GM12878 (cell line): Measurements from ENCODE around the gene COL15A1. TPM values are rescaled to one million over a fixed set of nuclear protein-coding genes. Genes with fewer than 3 reads are reported as not detected.

ENCODE experiments used
- ATAC-seq: fragments of 200-7000 bp; cut with Tn5 transposase; 3 replicates; pipeline ENCODE4 v1.9.1; 2020; ENCODE audit warnings: mild to moderate bottlenecking, moderate library complexity
- BruUV-seq: library from RNA; stranded (reverse); fragments of 400-500 nt; replicated peaks from 2 replicates; lab custom pipeline; 2021; lab: Mats Ljungman, UMichigan
- CTCF ChIA-PET: fragments of 300-600 bp; sonication (Branson Sonifier 250); formaldehyde crosslinking; extraction: SDS; loops from one replicate; lab custom pipeline; 2021; ENCODE audit warnings: inconsistent platforms; lab: Yijun Ruan, JAX
- POLR2A ChIA-PET: fragments of 350-600 bp; formaldehyde crosslinking; extraction: SDS; loops from one replicate; lab custom pipeline; 2021; ENCODE audit warnings: inconsistent platforms; lab: Charles Lee
- RAD21 ChIA-PET: fragments of 300-600 bp; sonication (Branson Sonifier 250); formaldehyde crosslinking; loops from one replicate; lab custom pipeline; 2023; ENCODE audit warnings: antibody characterized with exemption; ENCODE audit not compliant: unreplicated experiment; lab: Charles Lee
- SMC1A ChIA-PET: fragments of 300-600 bp; sonication (Branson Sonifier 250); formaldehyde crosslinking; loops from one replicate; lab custom pipeline; 2023; ENCODE audit not compliant: unreplicated experiment, uncharacterized antibody; lab: Charles Lee
- DNase-seq: peaks from one replicate; pipeline ENCODE4 v3.0.0-alpha.2; 2011; ENCODE audit warnings: low read depth, low spot score
- FAIRE-seq: peaks from 3 replicates; lab custom pipeline; 2011; peaks lifted over from hg19 to GRCh38; lab: Jason Lieb, UNC
- H2AFZ ChIP-seq: 2 replicates; pipeline ENCODE4 v1.6.0; 2011; ENCODE audit warnings: low read depth, low read length, control low read depth; ENCODE audit not compliant: control insufficient read depth
- H3K27ac ChIP-seq: 2 replicates; pipeline ENCODE4 v1.5.1; 2011; ENCODE audit warnings: control low read depth; ENCODE audit not compliant: control insufficient read depth, insufficient read depth
- H3K27me3 ChIP-seq, 2 experiments: replicated peaks in 1 of 2; 2 replicates each; pipeline versions ENCODE4 v1.6.0 to v1.6.1; 2011; ENCODE audit warnings: low read length in 1 of 2; ENCODE audit not compliant: control insufficient read depth in 2 of 2, insufficient read depth in 2 of 2
- H3K36me3 ChIP-seq, 2 experiments: 2 replicates each; pipeline ENCODE4 v1.5.1; 2011; ENCODE audit warnings: low read length in 1 of 2; ENCODE audit not compliant: control insufficient read depth in 2 of 2, insufficient read depth in 2 of 2
- H3K4me1 ChIP-seq: 2 replicates; pipeline ENCODE4 v1.6.1; 2011; ENCODE audit warnings: mild to moderate bottlenecking, low read length, moderate library complexity, mixed read lengths; ENCODE audit not compliant: control insufficient read depth, insufficient read depth
- H3K4me2 ChIP-seq: 2 replicates; pipeline ENCODE4 v1.6.0; 2011; ENCODE audit warnings: control low read depth; ENCODE audit not compliant: control insufficient read depth, insufficient read depth
- H3K4me3 ChIP-seq: fragments of 200-600 bp; sonication (generic); 2 replicates; pipeline ENCODE4 v1.5.1; 2016
- H3K79me2 ChIP-seq: 2 replicates; pipeline ENCODE4 v1.6.0; 2011; ENCODE audit warnings: low read length; ENCODE audit not compliant: control insufficient read depth, insufficient read depth
- H3K9ac ChIP-seq: 2 replicates; pipeline ENCODE4 v1.8.0; 2011; ENCODE audit warnings: low read length, control low read depth, mixed read lengths; ENCODE audit not compliant: control insufficient read depth, insufficient read depth
- H3K9me3 ChIP-seq: replicated peaks from 3 replicates; pipeline ENCODE4 v1.5.1; 2011; ENCODE audit warnings: mild to moderate bottlenecking, low read length; ENCODE audit not compliant: control insufficient read depth, insufficient read depth
- H4K20me1 ChIP-seq: 2 replicates; pipeline ENCODE4 v1.6.0; 2011; ENCODE audit not compliant: control insufficient read depth, insufficient read depth
- BCL11A ChIP-seq: IDR thresholded peaks from 2 replicates; pipeline ENCODE4 v1.6.1; 2011; ENCODE audit warnings: low read depth, low read length
- E2F4 ChIP-seq: IDR thresholded peaks from 2 replicates; pipeline ENCODE4 v1.6.1; 2012; ENCODE audit warnings: low read depth, low read length, improper control_type of control experiment
- IKZF1 ChIP-seq: fragments of 450-650 bp; conservative IDR thresholded peaks from 2 replicates; pipeline ENCODE4 v1.6.1; 2017; ENCODE audit warnings: antibody characterized with exemption, mild to moderate bottlenecking
- MTA2 ChIP-seq: fragments of 450-650 bp; IDR thresholded peaks from 2 replicates; pipeline ENCODE4 v1.6.1; 2016; ENCODE audit warnings: low read depth, mild to moderate bottlenecking, moderate library complexity
- MXI1 ChIP-seq: fragments of 150-350 bp; IDR thresholded peaks from 2 replicates; pipeline ENCODE4 v1.6.1; 2011; ENCODE audit warnings: low read depth, mild to moderate bottlenecking, inconsistent platforms, low read length, improper control_type of control experiment
- NRF1 ChIP-seq: conservative IDR thresholded peaks from 2 replicates; pipeline ENCODE4 v1.6.1; 2011; ENCODE audit warnings: mild to moderate bottlenecking, low read depth, low read length, improper control_type of control experiment
- PML ChIP-seq: IDR thresholded peaks from 2 replicates; pipeline ENCODE4 v1.6.1; 2012; ENCODE audit warnings: low read length, inconsistent platforms
- POLR2AphosphoS2 ChIP-seq: IDR thresholded peaks from 2 replicates; pipeline ENCODE4 v1.6.1; 2011; ENCODE audit warnings: low read depth, mild to moderate bottlenecking, low read length, improper control_type of control experiment, moderate library complexity
- RBBP5 ChIP-seq: fragments of 200-600 bp; sonication (generic); conservative IDR thresholded peaks from 2 replicates; pipeline ENCODE4 v1.6.1; 2016
- SMAD5 ChIP-seq: IDR thresholded peaks from 2 replicates; pipeline ENCODE4 v1.6.1; 2016; ENCODE audit warnings: antibody characterized with exemption, low read depth
- ZNF384 ChIP-seq: IDR thresholded peaks from 2 replicates; pipeline ENCODE4 v1.6.1; 2012; ENCODE audit warnings: low read depth, mild to moderate bottlenecking, low read length, improper control_type of control experiment, borderline replicate concordance
- WGBS: methylation state at CpG from one replicate; pipeline ENCODE4 v1.1.6; 2016; ENCODE audit warnings: low lambda C conversion rate; ENCODE audit not compliant: insufficient replicate concordance, insufficient coverage; ENCODE audit errors: missing lambda C conversion rate; 5-methylcytosine and 5-hydroxymethylcytosine counted together
- in situ Hi-C: fragments of 300-500 bp; cut with MboI; formaldehyde crosslinking; loops from 9 replicates; pipeline ENCODE4 v1.14.3; 2018; ENCODE audit warnings: mixed read lengths
- intact Hi-C: fragments of 100-400 bp; cut with micrococcal nuclease; formaldehyde crosslinking; loops from one replicate; pipeline ENCODE4 v1.14.2; 2022; ENCODE audit not compliant: unreplicated experiment
- polyA plus RNA-seq, 11 experiments: library from polyadenylated mRNA; depleted of rRNA in 4 of 11; unstranded in 6 of 11; stranded (reverse) in 5 of 11; fragments of >200 nt; fragmentation: Nextera tagmentation in 4 of 11; fragmentation: Illumina TruSeq in 1 of 11; extraction: Ambion mirVana in 4 of 11; extraction: Trizol in 1 of 11; gene quantifications; 1 replicate in 1 of 11; 2 replicates in 10 of 11; pipeline versions ENCODE4 v1.2.1 to v1.2.3, GENCODE V29; 2011 to 2016; ENCODE audit warnings: inconsistent platforms in 2 of 11, missing spikeins in 2 of 11, low read depth in 1 of 11
- total RNA-seq, 4 experiments: library from RNA; depleted of rRNA in 3 of 4; stranded (reverse); fragments of >200 nt in 3 of 4; fragmentation: Illumina TruSeq in 1 of 4; extraction: Trizol in 1 of 4; gene quantifications; 2 replicates each; pipeline versions ENCODE4 v1.2.1 to v1.2.3, GENCODE V29; 2013 to 2021
- TF ChIP-seq, protein P1 (sequence below): IDR thresholded peaks from 2 replicates; pipeline ENCODE4 v1.6.1; 2011; ENCODE audit warnings: low read depth, low read length, improper control_type of control experiment, borderline replicate concordance
- TF ChIP-seq, protein P2 (sequence below): fragments of 450-650 bp; IDR thresholded peaks from 2 replicates; pipeline ENCODE4 v1.6.1; 2017; ENCODE audit warnings: antibody characterized with exemption, mild to moderate bottlenecking, moderate library complexity
- TF ChIP-seq, protein P3 (sequence below): fragments of 450-650 bp; IDR thresholded peaks from 2 replicates; pipeline ENCODE4 v1.6.1; 2017; ENCODE audit warnings: borderline replicate concordance
- TF ChIP-seq, protein P4 (sequence below): IDR thresholded peaks from 2 replicates; pipeline ENCODE4 v1.6.1; 2011; ENCODE audit warnings: low read depth, mild to moderate bottlenecking, low read length, moderate library complexity, borderline replicate concordance; ENCODE audit errors: extremely low read depth

COL15A1 gene
- total and polyA plus RNA-seq, 10 of the 15 experiments (the other 5 are each of a cell fraction or from before 2014, with no cell fraction given): 0.01 to 0.28 (median 0.06) TPM; not detected in 2

DNA sequence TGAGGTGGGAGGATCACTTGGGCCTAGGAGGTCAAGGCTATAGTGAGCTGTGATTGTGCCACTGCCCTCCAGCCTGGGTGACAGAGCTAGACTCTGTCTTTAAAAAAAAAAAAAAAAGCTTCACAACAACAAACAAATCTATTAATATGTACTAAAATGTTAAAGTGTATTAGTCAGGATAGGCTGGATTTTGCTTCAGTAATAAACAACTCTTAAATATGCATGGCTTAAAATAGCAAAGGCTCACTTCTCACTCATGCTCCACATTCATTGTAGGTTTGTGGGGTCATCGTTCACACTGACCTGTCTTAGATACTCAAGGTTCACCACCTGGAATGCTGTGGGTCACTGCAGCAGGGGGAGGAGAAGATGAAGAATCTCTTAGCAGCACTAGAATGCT, 33.8 kb upstream of the COL15A1 start (continued):
- no peak for TF ChIP-seq NRF1

DNA sequence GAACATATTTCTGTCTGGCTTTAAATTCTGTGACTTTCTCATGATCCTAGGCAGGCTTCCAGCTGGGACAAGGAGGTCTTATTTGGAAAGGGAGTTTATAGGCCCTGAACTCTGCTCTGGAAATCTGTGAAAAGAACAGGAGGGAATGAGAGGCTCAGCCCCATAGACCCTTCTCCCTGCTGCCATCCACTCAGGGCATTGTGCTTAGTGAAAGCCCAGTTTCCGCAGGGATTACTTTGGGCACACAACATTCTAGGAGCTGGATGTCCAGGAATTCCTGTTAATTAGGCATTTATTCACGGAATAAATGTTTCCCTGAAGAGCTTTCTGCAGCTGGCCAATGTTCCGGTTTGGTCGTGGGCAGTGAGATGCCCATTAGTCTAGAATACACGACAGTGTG, 32.7 kb upstream of the COL15A1 start:
- ATAC-seq (no peak), FAIRE-seq (no peak), DNase-seq (no peak)
- no TSS peak for BruUV-seq
- CTCF ChIA-PET: no interaction called here
- H3K4me3 ChIP-seq: no peak overlapping the region
- no peaks in the 10 kb centered on the region for H3K9me3 ChIP-seq
- no peaks in the 10 kb centered on the region for H3K4me1 ChIP-seq
- intact Hi-C loops: no loop called here
- no peaks in the 10 kb centered on the region for H3K36me3 ChIP-seq
- H3K79me2 ChIP-seq: no peaks in the 10 kb centered on the region
- in situ Hi-C loops: no loop called here
- H3K27ac ChIP-seq: no peak overlapping the region
- TF ChIP-seq MTA2 (no peak), MXI1 (no peak), RBBP5 (no peak), IKZF1 (no peak), POLR2AphosphoS2 (no peak), BCL11A (no peak), ZNF384 (no peak), SMAD5 (no peak), PML (no peak), E2F4 (no peak)
- TF ChIP-seq, protein P1, sequence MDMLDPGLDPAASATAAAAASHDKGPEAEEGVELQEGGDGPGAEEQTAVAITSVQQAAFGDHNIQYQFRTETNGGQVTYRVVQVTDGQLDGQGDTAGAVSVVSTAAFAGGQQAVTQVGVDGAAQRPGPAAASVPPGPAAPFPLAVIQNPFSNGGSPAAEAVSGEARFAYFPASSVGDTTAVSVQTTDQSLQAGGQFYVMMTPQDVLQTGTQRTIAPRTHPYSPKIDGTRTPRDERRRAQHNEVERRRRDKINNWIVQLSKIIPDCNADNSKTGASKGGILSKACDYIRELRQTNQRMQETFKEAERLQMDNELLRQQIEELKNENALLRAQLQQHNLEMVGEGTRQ: no peak
- TF ChIP-seq, protein P2, sequence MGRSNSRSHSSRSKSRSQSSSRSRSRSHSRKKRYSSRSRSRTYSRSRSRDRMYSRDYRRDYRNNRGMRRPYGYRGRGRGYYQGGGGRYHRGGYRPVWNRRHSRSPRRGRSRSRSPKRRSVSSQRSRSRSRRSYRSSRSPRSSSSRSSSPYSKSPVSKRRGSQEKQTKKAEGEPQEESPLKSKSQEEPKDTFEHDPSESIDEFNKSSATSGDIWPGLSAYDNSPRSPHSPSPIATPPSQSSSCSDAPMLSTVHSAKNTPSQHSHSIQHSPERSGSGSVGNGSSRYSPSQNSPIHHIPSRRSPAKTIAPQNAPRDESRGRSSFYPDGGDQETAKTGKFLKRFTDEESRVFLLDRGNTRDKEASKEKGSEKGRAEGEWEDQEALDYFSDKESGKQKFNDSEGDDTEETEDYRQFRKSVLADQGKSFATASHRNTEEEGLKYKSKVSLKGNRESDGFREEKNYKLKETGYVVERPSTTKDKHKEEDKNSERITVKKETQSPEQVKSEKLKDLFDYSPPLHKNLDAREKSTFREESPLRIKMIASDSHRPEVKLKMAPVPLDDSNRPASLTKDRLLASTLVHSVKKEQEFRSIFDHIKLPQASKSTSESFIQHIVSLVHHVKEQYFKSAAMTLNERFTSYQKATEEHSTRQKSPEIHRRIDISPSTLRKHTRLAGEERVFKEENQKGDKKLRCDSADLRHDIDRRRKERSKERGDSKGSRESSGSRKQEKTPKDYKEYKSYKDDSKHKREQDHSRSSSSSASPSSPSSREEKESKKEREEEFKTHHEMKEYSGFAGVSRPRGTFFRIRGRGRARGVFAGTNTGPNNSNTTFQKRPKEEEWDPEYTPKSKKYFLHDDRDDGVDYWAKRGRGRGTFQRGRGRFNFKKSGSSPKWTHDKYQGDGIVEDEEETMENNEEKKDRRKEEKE: no peak
- TF ChIP-seq, protein P3, sequence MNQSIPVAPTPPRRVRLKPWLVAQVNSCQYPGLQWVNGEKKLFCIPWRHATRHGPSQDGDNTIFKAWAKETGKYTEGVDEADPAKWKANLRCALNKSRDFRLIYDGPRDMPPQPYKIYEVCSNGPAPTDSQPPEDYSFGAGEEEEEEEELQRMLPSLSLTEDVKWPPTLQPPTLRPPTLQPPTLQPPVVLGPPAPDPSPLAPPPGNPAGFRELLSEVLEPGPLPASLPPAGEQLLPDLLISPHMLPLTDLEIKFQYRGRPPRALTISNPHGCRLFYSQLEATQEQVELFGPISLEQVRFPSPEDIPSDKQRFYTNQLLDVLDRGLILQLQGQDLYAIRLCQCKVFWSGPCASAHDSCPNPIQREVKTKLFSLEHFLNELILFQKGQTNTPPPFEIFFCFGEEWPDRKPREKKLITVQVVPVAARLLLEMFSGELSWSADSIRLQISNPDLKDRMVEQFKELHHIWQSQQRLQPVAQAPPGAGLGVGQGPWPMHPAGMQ: no peak
- TF ChIP-seq, protein P4, sequence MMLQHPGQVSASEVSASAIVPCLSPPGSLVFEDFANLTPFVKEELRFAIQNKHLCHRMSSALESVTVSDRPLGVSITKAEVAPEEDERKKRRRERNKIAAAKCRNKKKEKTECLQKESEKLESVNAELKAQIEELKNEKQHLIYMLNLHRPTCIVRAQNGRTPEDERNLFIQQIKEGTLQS: no peak
- no peaks in the 10 kb centered on the region for H4K20me1 ChIP-seq
- no peak overlapping the region for H3K4me2 ChIP-seq
- no peaks in the 10 kb centered on the region; a peak in 2 of 4 replicates for H3K27me3 ChIP-seq
- POLR2A ChIA-PET: no interaction called here
- SMC1A ChIA-PET: no interaction called here
- no peak overlapping the region for H2AFZ ChIP-seq
- H3K9ac ChIP-seq: no peak overlapping the region
- RAD21 ChIA-PET: no interaction called here
- WGBS: 44% methylated on average over 5 of the region's 5 CpGs
